GM12878 (cell line): ENCODE data around the gene CD2BP2. TPM values are rescaled to one million over a fixed set of nuclear protein-coding genes. Genes with fewer than 3 reads are reported as not detected.
A peak's percentile ranks its signal among the peaks of the same experiment; 100 is the strongest.

ENCODE experiments used
- ATAC-seq: fragments of 200-7000 bp; cut with Tn5 transposase; 3 replicates; pipeline ENCODE4 v1.9.1; 2020; ENCODE audit warnings: mild to moderate bottlenecking, moderate library complexity
- BruUV-seq: library from RNA; stranded (reverse); fragments of 400-500 nt; replicated peaks from 2 replicates; lab custom pipeline; 2021; lab: Mats Ljungman, UMichigan
- CTCF ChIA-PET: fragments of 300-600 bp; sonication (Branson Sonifier 250); formaldehyde crosslinking; extraction: SDS; loops from one replicate; lab custom pipeline; 2021; ENCODE audit warnings: inconsistent platforms; lab: Yijun Ruan, JAX
- POLR2A ChIA-PET: fragments of 350-600 bp; formaldehyde crosslinking; extraction: SDS; loops from one replicate; lab custom pipeline; 2021; ENCODE audit warnings: inconsistent platforms; lab: Charles Lee
- RAD21 ChIA-PET: fragments of 300-600 bp; sonication (Branson Sonifier 250); formaldehyde crosslinking; loops from one replicate; lab custom pipeline; 2023; ENCODE audit warnings: antibody characterized with exemption; ENCODE audit not compliant: unreplicated experiment; lab: Charles Lee
- SMC1A ChIA-PET: fragments of 300-600 bp; sonication (Branson Sonifier 250); formaldehyde crosslinking; loops from one replicate; lab custom pipeline; 2023; ENCODE audit not compliant: unreplicated experiment, uncharacterized antibody; lab: Charles Lee
- DNase-seq: peaks from one replicate; pipeline ENCODE4 v3.0.0-alpha.2; 2011; ENCODE audit warnings: low read depth, low spot score
- FAIRE-seq: peaks from 3 replicates; lab custom pipeline; 2011; peaks lifted over from hg19 to GRCh38; lab: Jason Lieb, UNC
- H2AFZ ChIP-seq: 2 replicates; pipeline ENCODE4 v1.6.0; 2011; ENCODE audit warnings: low read depth, low read length, control low read depth; ENCODE audit not compliant: control insufficient read depth
- H3K27ac ChIP-seq: 2 replicates; pipeline ENCODE4 v1.5.1; 2011; ENCODE audit warnings: control low read depth; ENCODE audit not compliant: control insufficient read depth, insufficient read depth
- H3K27me3 ChIP-seq, 2 experiments: replicated peaks in 1 of 2; 2 replicates each; pipeline versions ENCODE4 v1.6.0 to v1.6.1; 2011; ENCODE audit warnings: low read length in 1 of 2; ENCODE audit not compliant: control insufficient read depth in 2 of 2, insufficient read depth in 2 of 2
- H3K36me3 ChIP-seq, 2 experiments: 2 replicates each; pipeline ENCODE4 v1.5.1; 2011; ENCODE audit warnings: low read length in 1 of 2; ENCODE audit not compliant: control insufficient read depth in 2 of 2, insufficient read depth in 2 of 2
- H3K4me1 ChIP-seq: 2 replicates; pipeline ENCODE4 v1.6.1; 2011; ENCODE audit warnings: mild to moderate bottlenecking, low read length, moderate library complexity, mixed read lengths; ENCODE audit not compliant: control insufficient read depth, insufficient read depth
- H3K4me2 ChIP-seq: 2 replicates; pipeline ENCODE4 v1.6.0; 2011; ENCODE audit warnings: control low read depth; ENCODE audit not compliant: control insufficient read depth, insufficient read depth
- H3K4me3 ChIP-seq: fragments of 200-600 bp; sonication (generic); 2 replicates; pipeline ENCODE4 v1.5.1; 2016
- H3K79me2 ChIP-seq: 2 replicates; pipeline ENCODE4 v1.6.0; 2011; ENCODE audit warnings: low read length; ENCODE audit not compliant: control insufficient read depth, insufficient read depth
- H3K9ac ChIP-seq: 2 replicates; pipeline ENCODE4 v1.8.0; 2011; ENCODE audit warnings: low read length, control low read depth, mixed read lengths; ENCODE audit not compliant: control insufficient read depth, insufficient read depth
- H3K9me3 ChIP-seq: replicated peaks from 3 replicates; pipeline ENCODE4 v1.5.1; 2011; ENCODE audit warnings: mild to moderate bottlenecking, low read length; ENCODE audit not compliant: control insufficient read depth, insufficient read depth
- H4K20me1 ChIP-seq: 2 replicates; pipeline ENCODE4 v1.6.0; 2011; ENCODE audit not compliant: control insufficient read depth, insufficient read depth
- CREM ChIP-seq: IDR thresholded peaks from 2 replicates; pipeline ENCODE4 v1.6.1; 2014; ENCODE audit warnings: antibody characterized with exemption, low read depth
- IRF4 ChIP-seq: IDR thresholded peaks from 2 replicates; pipeline ENCODE4 v1.6.1; 2011; ENCODE audit warnings: low read depth, low read length
- NBN ChIP-seq: fragments of 450-650 bp; IDR thresholded peaks from 2 replicates; pipeline ENCODE4 v1.6.1; 2016
- NR2C2 ChIP-seq: IDR thresholded peaks from 2 replicates; pipeline ENCODE4 v1.6.1; 2011; ENCODE audit warnings: borderline replicate concordance, low read depth; ENCODE audit not compliant: control insufficient read depth, insufficient read length
- TCF12 ChIP-seq: IDR thresholded peaks from 2 replicates; pipeline ENCODE4 v1.6.1; 2011; ENCODE audit warnings: low read depth, mild to moderate bottlenecking, low read length
- WRNIP1 ChIP-seq: IDR thresholded peaks from 2 replicates; pipeline ENCODE4 v1.6.1; 2011; ENCODE audit warnings: low read depth, low read length, improper control_type of control experiment, borderline replicate concordance
- ZSCAN29 ChIP-seq: fragments of 450-650 bp; IDR thresholded peaks from 2 replicates; pipeline ENCODE4 v1.6.1; 2017; ENCODE audit warnings: mild to moderate bottlenecking, moderate library complexity
- WGBS: methylation state at CpG from one replicate; pipeline ENCODE4 v1.1.6; 2016; ENCODE audit warnings: low lambda C conversion rate; ENCODE audit not compliant: insufficient replicate concordance, insufficient coverage; ENCODE audit errors: missing lambda C conversion rate; 5-methylcytosine and 5-hydroxymethylcytosine counted together
- in situ Hi-C: fragments of 300-500 bp; cut with MboI; formaldehyde crosslinking; loops from 9 replicates; pipeline ENCODE4 v1.14.3; 2018; ENCODE audit warnings: mixed read lengths
- intact Hi-C: fragments of 100-400 bp; cut with micrococcal nuclease; formaldehyde crosslinking; loops from one replicate; pipeline ENCODE4 v1.14.2; 2022; ENCODE audit not compliant: unreplicated experiment
- polyA plus RNA-seq, 11 experiments: library from polyadenylated mRNA; depleted of rRNA in 4 of 11; unstranded in 6 of 11; stranded (reverse) in 5 of 11; fragments of >200 nt; fragmentation: Nextera tagmentation in 4 of 11; fragmentation: Illumina TruSeq in 1 of 11; extraction: Ambion mirVana in 4 of 11; extraction: Trizol in 1 of 11; gene quantifications; 1 replicate in 1 of 11; 2 replicates in 10 of 11; pipeline versions ENCODE4 v1.2.1 to v1.2.3, GENCODE V29; 2011 to 2016; ENCODE audit warnings: inconsistent platforms in 2 of 11, missing spikeins in 2 of 11, low read depth in 1 of 11
- total RNA-seq, 4 experiments: library from RNA; depleted of rRNA in 3 of 4; stranded (reverse); fragments of >200 nt in 3 of 4; fragmentation: Illumina TruSeq in 1 of 4; extraction: Trizol in 1 of 4; gene quantifications; 2 replicates each; pipeline versions ENCODE4 v1.2.1 to v1.2.3, GENCODE V29; 2013 to 2021
- TF ChIP-seq, protein P1 (sequence below): fragments of 450-650 bp; IDR thresholded peaks from 2 replicates; pipeline ENCODE4 v1.6.1; 2017; ENCODE audit warnings: mild to moderate bottlenecking, moderate library complexity
- TF ChIP-seq, protein P2 (sequence below): fragments of 450-650 bp; IDR thresholded peaks from 2 replicates; pipeline ENCODE4 v1.6.1; 2017; ENCODE audit warnings: low read depth, mild to moderate bottlenecking, moderate library complexity
- TF ChIP-seq, protein P3 (sequence below): fragments of 450-650 bp; IDR thresholded peaks from 2 replicates; pipeline ENCODE4 v1.6.1; 2017; ENCODE audit warnings: mild to moderate bottlenecking, low read depth, inconsistent platforms; ENCODE audit not compliant: poor library complexity, severe bottlenecking

The CD2BP2 gene
- total and polyA plus RNA-seq, 10 of the 15 experiments (the other 5 are each of a cell fraction or from before 2014, with no cell fraction given) = 3.3 to 47.9 (median 31.8) TPM

DNA sequence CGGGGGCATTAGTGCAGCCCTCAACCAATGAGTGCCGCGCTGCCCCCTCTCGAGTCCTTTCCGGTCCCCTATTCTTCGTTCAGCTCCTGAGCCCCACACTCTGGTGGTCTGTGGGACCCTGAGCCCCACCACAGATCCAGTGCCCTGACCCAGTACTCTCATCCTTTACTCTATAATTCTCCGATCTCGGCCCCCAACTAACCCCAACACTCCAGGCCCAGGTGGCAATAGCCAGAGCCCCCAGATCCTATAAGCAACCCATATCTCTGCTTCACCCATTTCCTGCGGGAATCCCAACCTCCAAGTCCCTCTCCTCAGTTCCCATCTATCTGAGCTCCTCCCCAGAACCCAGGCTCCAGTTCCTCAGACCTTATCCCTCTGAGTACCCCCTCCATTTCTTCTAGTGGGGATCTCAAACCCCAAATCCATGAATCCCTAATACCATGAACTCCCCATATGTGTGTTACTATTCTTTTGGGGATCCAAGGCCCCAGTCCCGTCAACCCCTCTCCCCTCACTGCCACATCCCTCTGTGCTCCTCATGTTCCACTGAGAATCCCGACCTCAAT lies 16.2 kb upstream of the CD2BP2 start (continued):
- TF ChIP-seq, protein P1, sequence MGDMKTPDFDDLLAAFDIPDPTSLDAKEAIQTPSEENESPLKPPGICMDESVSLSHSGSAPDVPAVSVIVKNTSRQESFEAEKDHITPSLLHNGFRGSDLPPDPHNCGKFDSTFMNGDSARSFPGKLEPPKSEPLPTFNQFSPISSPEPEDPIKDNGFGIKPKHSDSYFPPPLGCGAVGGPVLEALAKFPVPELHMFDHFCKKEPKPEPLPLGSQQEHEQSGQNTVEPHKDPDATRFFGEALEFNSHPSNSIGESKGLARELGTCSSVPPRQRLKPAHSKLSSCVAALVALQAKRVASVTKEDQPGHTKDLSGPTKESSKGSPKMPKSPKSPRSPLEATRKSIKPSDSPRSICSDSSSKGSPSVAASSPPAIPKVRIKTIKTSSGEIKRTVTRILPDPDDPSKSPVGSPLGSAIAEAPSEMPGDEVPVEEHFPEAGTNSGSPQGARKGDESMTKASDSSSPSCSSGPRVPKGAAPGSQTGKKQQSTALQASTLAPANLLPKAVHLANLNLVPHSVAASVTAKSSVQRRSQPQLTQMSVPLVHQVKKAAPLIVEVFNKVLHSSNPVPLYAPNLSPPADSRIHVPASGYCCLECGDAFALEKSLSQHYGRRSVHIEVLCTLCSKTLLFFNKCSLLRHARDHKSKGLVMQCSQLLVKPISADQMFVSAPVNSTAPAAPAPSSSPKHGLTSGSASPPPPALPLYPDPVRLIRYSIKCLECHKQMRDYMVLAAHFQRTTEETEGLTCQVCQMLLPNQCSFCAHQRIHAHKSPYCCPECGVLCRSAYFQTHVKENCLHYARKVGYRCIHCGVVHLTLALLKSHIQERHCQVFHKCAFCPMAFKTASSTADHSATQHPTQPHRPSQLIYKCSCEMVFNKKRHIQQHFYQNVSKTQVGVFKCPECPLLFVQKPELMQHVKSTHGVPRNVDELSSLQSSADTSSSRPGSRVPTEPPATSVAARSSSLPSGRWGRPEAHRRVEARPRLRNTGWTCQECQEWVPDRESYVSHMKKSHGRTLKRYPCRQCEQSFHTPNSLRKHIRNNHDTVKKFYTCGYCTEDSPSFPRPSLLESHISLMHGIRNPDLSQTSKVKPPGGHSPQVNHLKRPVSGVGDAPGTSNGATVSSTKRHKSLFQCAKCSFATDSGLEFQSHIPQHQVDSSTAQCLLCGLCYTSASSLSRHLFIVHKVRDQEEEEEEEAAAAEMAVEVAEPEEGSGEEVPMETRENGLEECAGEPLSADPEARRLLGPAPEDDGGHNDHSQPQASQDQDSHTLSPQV = no peak
- no peak for TF ChIP-seq CREM
- TF ChIP-seq, all 136 proteins: peak for 14

DNA sequence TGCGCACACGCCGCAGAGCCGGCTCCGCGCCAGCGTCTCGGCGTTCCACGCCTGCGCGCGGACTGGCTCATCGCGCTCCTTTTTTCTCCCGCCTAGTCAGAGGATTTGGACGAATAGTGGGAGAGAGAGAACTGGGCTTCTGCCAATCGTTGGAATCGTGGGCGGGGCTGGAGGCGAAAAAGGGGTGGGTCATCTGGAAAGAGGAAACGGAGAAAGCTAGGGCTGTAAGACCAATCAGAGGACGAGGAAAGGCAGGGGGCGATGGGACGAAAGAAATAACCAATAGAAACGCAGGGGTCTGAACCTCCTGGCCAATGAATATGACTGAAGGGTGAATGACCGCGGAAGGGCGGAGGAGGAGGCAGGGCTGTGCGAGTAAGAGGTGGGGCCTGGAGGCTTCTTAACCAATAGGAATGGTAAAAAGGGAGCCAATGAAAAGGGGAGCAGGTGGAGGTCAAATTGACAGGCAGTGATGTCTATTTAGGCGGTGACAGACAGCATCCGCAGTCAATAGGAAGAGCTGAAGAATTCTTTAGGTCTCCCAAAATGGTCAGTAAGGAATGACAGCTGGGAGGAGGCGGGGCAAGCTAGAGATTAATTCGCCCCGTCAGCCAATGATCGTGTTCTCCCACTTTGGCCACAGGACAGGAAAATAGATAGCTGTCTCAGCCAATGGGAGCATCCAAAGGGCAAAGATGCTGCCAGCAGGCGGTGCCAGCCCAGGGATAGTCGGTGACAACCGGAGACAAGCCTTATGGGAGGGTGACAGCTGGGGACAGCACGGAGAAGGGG lies 15.5 kb upstream of the CD2BP2 start, which contains the start of gene TBC1D10B:
Gene TBC1D10B (minus strand): TSS at position 39 of the 792 bp plus-strand sequence. CDS start 311 bp downstream, outside the sequence.
- ChIA-PET RAD21 (interaction anchor here (0.6 to 3.8 kb wide), 27 partner anchors 9 to 279 kb away, joined by 3 to 33 read pairs (median 5); partner anchors contain the start of genes CD2BP2, DCTPP1, SEPTIN1 and TBX6), CTCF (interaction anchor here (0.7 to 9.0 kb wide), 20 partner anchors 12 to 288 kb away, joined by 3 to 70 read pairs (median 5); partner anchors contain the start of genes CD2BP2, DCTPP1, SEPTIN1 and ZNF48), POLR2A (interaction anchor here (0.5 to 2.5 kb wide), 25 partner anchors 11 to 925 kb away, joined by 3 to 37 read pairs (median 5); partner anchors contain the start of genes ALDOA, CD2BP2, CORO1A and DCTPP1), SMC1A (interaction anchor here (0.5 to 2.2 kb wide), 19 partner anchors 9 to 279 kb away, joined by 3 to 16 read pairs (median 5); partner anchors contain the start of genes CD2BP2, SEPTIN1, TBX6 and ZNF48)
- intact Hi-C loops = loop anchor here (2.0 kb wide), 1 partner anchor 16 kb away; the partner anchor contains the start of gene CD2BP2
- WGBS = under 1% methylated on average over 36 of the region's 40 CpGs
- H3K4me3 ChIP-seq = peak within 1 kb of the TSS; percentile 97
- peak; percentile 100 for FAIRE-seq
- H2AFZ ChIP-seq = peak within 1 kb of the TSS; percentile 68
- H3K9ac ChIP-seq = peak within 1 kb of the TSS; percentile 86
- peaks cover 16% of the 10 kb centered on the region for H3K4me1 ChIP-seq
- H3K9me3 ChIP-seq = no peaks in the 10 kb centered on the region
- H3K4me2 ChIP-seq = peak within 1 kb of the TSS; percentile 98
- BruUV-seq = no TSS peak
- H3K36me3 ChIP-seq = no peaks in the 10 kb centered on the region
- ATAC-seq = peak; percentile 91
- in situ Hi-C loops = no loop called here
- DNase-seq = peak; percentile 100
- peak within 1 kb of the TSS; percentile 77 for H3K27ac ChIP-seq
- peaks cover 12% of the 10 kb centered on the region for H4K20me1 ChIP-seq
- peaks cover 33% of the 10 kb centered on the region for H3K79me2 ChIP-seq
- no peaks in the 10 kb centered on the region for H3K27me3 ChIP-seq
- no peak for TF ChIP-seq NR2C2
- no peak; the same call in 1 of the 2 replicates for TF ChIP-seq WRNIP1
- 0 out of 2 replicates have a peak, but pooled peaks have one; percentile 54 for TF ChIP-seq IRF4
- 0 out of 2 replicates have a peak, but pooled peaks have one; percentile 29 for TF ChIP-seq NBN
- TF ChIP-seq, protein P2, sequence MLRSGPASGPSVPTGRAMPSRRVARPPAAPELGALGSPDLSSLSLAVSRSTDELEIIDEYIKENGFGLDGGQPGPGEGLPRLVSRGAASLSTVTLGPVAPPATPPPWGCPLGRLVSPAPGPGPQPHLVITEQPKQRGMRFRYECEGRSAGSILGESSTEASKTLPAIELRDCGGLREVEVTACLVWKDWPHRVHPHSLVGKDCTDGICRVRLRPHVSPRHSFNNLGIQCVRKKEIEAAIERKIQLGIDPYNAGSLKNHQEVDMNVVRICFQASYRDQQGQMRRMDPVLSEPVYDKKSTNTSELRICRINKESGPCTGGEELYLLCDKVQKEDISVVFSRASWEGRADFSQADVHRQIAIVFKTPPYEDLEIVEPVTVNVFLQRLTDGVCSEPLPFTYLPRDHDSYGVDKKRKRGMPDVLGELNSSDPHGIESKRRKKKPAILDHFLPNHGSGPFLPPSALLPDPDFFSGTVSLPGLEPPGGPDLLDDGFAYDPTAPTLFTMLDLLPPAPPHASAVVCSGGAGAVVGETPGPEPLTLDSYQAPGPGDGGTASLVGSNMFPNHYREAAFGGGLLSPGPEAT = no peak
- TF ChIP-seq TCF12 = peak; percentile 73; the same call in 1 of the 2 replicates
- TF ChIP-seq, protein P3, sequence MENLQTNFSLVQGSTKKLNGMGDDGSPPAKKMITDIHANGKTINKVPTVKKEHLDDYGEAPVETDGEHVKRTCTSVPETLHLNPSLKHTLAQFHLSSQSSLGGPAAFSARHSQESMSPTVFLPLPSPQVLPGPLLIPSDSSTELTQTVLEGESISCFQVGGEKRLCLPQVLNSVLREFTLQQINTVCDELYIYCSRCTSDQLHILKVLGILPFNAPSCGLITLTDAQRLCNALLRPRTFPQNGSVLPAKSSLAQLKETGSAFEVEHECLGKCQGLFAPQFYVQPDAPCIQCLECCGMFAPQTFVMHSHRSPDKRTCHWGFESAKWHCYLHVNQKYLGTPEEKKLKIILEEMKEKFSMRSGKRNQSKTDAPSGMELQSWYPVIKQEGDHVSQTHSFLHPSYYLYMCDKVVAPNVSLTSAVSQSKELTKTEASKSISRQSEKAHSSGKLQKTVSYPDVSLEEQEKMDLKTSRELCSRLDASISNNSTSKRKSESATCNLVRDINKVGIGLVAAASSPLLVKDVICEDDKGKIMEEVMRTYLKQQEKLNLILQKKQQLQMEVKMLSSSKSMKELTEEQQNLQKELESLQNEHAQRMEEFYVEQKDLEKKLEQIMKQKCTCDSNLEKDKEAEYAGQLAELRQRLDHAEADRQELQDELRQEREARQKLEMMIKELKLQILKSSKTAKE = peak; percentile 92
- no peak for TF ChIP-seq ZSCAN29
